Endothelial cell of hepatic sinusoid (primary cell): ENCODE measurements around the gene DBNL.

Experiments
- in situ Hi-C: cut with HindIII; loops from 2 replicates; pipeline ENCODE4 v1.10.0; 2017; ENCODE audit warnings: low sequenced_read_pairs

Gene DBNL

DNA sequence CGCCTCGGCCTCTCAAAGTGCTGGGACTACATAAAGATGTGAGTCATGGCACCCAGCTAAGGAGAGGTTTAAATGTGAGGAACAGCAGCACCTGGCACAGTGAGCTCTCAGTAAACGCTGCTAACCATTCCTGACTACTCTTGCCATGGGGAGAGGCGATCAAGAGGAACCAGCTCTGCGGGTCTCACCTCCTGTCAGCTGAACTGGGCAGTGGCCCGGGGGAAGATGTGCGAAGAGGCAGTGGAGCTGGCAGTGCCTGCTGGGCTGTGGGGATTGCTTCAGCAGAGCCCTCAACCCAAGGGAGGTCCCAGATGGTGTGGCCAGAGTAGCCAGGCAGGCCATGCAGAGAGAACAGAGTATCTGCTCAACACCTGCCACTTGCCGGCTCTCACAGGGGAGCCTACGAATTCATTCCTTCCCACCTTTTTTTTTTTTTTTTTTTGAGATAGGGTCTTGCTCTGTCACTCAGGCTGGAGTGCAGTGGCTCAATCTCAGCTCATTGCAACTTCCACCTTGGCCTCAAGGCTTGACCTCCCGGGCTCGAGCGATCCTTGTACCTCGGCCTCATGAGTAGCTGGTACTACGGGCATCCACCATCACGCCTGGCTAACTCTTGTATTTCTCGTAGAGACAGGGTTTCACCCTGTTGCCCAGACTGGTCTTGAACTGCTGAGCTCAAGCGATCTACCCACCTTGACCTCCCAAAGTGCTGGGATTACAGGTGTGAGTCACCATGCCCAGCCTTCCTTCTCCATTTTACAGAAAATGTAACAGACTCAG lies 31.0 kb downstream of the DBNL start:
- in situ Hi-C loops: no loop called here

DNA sequence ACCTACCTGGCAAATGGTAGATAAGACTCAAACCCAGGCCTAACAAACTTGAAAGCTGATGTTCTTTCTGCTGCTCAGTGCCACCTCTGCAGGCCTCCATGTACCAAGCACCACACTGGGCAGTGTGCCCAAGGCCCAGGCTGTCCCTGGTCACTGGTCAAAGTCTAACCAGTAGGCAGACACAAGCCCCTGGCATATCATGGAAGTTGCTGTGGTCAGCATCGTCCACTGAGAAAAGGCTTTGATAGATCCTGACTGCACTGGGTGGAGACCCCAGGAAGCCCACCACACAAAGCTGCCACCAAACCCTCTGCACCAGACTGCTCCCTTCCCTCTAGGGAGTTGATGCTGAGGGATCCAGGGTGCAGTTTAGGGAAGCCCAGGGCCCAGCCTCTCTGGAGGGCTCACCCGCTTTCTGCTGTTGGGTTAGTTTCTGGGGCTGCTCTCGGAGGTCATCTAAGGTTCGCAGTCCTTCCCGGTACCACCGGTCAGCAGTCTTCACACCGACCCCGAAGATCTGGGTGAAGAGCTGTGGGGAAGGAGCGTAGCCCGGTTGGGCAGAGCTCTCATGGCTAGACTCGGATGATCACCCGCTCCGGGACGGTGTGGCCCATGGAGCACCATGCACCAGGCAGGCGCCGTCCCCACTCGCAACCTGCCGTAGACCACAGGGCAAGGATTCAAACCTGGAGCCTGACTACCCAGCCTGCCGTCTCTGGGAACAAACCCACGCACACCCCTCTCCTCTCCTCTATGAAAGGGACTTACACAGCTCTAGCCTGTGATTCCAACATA lies 31.8 kb downstream of the DBNL start:
- in situ Hi-C loops: no loop called here

DNA sequence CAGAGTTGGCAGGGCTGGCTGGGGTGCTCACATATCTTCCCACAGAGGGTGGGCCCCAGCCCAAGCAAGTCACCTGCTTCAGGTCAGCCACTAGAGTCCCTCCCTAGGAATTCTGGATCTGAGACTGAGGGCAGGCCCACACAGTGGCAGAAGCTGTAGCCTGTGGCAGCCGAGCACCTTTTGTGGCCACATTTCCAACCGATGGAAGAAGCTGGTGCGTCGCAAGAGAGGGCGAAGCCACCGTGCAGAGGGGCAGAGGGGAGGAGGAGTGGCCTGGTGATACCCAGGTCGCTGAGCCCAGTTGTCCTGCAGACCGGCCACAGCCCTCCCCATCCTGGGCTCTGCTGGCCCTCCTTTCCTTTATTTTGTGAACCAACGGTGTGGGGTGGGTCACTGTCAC lies 32.6 kb downstream of the DBNL start:
- in situ Hi-C loops: no loop called here

DNA sequence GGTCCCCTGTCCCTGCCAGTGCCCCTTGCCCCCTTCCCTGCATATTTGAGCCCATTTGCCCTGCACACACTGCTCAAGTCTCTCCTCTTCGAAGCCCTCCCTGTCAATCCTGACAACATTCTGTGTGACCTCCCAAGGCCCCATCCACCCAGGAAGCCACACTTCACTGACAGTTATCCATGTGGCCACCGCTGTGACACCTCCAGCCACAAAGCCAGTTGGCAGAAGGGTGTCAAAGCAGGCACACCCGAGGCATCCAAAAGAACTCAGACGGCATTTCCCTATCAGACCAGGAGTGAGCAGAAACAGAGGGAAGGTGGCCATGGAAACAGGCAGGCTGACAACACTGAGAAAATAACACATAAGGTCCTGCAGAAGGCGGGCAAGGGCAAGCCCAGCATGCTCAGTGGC lies 33.2 kb downstream of the DBNL start:
- in situ Hi-C loops: no loop called here

DNA sequence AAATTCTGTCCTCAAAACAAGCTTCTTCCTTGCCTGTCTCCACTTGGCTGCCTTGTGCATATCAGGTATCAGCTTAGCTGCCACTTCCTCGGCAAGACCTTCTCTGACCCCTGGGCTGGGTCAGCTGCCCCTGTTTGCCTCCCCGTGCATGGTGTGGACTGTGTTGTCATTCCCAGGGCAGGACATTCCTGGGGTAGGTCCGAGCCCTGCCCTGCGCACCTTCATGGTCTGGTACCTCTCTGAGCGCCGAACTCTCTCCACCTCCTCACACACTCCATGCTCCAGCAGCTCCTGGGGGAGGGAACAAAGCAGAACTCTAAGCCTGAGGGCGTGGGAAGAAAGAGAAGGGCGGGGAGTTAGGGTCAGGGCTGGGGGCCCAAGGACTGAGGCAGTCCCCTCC lies 34.0 kb downstream of the DBNL start:
- in situ Hi-C loops: no loop called here

DNA sequence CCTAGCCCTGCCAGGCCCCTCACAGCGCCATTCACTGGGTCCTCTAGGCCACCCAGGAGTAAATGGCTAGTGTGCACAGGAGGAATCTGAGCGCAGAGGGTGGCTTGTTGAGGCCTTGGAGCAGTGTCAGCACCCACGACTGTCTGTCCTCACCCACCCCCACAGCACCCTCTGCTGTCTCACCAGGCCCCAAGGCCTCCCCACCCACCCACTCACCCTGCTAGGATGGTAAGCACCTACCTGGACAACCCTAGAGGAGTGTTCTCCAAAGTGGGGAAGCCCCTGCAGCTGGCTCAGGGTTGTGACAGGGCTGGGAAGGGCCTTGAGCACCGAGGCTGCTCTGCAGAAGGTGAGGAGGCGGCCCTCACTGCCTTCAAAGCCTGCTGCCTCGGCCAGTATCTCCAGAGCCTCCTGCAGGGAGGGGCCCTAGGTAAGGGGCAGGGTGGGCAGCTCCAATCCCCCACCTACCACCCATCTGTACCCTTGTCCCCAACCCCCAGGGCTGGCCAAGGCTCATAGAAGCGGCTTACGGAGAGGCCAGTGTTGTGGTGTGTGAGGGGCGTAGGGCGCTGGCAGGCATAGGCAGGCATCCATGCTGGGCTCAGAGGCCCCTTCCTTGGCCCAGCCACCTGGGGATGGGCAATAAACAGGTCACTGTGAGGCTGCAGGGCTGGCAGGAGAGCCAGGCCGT lies 35.0 kb downstream of the DBNL start:
- in situ Hi-C loops: no loop called here

DNA sequence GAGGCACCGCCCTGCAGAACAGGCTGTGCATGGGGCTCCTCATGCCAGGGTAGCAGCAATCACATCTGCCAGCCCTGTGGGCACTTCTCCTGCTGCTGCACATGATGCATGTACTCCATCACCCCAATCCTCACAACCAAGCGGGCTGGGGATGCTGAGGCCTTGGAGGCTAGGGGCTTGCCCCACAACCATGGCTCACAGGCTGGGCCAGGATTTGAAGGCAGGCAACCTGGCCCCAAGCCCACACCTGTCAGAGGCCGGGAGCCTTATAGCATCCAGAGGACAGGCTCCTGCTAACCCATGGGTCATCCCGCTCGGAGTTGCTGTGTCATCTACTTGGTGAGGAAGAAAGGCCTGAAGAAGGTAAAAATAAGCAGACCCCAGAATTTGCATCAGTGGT lies 35.6 kb downstream of the DBNL start:
- in situ Hi-C loops: no loop called here

DNA sequence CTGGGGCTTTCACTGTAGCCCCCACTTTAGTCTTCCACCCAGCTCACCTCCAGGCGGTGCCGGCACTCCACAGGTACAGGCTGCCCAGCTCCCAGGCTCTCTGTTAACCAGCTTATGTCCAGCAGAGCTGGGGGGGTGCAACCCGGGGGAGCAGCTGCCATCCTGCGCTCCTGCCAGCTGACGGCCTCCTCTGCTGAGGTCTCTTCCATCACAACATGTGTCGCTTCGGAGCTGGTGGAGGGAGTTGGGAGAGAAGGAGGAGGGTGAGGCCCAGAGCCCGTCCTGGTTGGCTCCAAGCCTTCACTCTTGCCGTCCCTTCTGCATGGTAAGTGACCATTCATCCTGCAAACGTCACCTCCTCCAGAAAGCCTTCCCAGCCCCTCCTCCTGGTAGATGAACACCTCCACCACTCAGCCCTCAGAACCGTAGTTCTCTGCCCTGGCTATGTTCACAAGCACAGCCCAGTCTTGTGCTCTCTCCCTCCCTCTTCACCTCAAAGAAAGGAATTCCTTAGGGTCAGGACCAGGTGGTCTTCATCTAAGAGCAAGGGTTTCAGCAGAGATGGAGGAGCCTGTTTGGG lies 36.3 kb downstream of the DBNL start:
- in situ Hi-C loops: no loop called here

DNA sequence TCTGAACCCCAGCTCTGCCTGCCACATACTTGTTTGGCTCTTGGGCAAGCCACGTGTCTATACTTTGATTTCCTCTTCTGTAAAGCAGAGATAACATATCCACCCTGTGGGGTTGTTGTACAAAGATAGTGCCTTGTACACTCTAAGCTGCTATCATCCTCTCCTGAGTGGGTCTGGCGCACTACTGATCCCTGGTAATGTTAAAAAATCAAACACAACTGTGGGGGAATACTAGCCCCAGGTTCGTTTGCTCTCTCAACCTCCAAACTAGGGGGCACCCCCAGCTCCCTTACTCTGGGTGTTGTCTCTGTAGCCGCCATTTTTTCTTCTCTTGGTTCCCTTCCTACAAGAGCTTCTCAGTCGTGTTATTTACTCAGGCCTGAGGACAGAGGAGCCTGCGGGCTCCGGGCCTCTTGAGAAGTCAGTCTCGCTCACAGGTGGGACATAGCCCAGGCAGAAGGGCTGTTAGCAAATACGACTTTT lies 36.8 kb downstream of the DBNL start:
- in situ Hi-C loops: no loop called here

DNA sequence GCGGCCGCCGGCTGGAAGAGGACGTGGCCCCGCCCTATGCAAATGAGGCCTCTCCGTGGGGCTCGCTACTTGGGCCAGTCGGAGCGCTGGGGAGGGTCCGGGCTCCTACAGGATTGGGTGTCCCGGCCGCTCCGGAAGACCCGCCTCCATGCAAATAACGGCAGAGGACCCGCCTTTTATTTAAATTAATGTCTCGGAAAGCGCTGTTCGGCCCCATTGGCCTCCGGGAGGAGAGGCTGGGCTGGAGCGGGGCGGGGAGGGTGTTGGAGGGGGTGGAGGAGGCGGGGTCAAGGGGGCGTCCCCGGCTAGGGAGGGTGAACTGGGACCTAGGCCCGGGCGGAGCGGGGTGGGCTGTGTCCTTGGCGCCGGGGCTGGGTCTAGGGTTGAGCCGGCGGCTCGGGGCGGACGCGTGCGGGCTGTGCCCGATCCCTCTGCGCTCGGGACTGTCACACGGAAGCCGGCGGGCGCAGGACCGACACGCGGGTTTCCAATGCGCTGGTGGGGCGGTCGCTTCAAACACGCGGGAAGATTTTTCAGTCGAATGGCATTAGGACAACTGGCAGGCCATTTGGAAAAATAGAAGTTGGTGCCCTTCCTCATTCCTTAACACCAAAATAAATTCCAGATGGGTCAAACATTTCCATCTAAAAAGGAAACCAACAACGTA lies 38.2 kb downstream of the DBNL start:
- in situ Hi-C loops: no loop called here

DNA sequence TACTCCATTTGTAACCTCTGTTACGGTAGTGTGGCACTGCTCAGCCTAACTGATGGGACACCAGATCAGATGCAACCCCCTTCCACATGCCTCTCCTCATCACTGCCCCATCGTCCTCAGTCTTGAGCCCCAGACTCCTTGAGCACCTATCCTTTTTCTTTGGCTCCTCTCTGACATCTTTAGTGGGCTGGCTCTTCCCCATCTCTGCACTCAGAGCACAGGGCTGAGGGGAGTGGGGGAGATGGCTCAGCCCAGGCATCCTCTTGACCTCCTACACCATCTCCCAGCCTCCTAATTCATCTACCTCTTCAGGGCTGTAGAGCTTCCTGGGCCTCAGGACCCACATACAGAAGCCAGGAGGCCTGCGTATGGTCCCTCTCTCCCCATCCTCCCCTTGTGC lies 39.3 kb downstream of the DBNL start:
- in situ Hi-C loops: no loop called here

DNA sequence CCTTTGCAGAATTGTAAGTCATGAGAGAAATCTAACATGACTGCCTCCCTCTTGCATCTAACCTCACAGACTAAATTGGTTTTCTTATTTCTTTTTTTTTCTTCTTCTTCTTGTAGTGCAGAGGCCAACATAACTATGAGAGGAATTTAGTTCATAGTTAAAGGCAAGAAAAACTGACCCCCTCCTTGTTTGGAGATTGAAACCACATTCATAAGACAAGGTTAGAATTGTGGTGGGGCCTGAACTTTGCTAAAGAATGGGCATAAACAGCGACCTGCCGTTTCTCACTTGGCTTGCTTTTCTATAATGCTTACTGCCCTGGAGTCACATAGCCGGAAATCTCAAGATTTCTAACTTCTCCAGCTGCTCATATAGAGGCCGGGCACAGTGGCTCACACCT lies 40.2 kb downstream of the DBNL start:
- in situ Hi-C loops: no loop called here

DNA sequence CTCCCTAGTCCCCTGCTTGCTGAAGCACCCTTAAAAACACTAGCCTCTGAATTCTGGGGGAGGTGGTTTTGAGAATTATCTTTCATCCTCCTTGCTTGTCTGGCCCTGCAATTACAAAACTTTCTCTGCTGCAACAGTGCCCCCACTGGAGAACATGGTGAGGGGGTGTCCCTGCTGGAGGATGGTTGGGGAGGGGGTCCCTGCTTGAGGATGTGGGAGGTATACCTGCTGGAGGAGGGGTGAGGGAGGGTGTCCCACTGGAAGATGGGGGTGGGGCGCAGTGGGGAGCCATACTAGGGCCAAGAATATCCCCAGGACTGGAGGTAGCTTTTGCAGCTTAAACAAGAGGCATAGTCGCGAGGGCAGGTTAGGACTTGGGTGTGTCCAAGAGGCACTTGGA lies 41.0 kb downstream of the DBNL start:
- in situ Hi-C loops: no loop called here

DNA sequence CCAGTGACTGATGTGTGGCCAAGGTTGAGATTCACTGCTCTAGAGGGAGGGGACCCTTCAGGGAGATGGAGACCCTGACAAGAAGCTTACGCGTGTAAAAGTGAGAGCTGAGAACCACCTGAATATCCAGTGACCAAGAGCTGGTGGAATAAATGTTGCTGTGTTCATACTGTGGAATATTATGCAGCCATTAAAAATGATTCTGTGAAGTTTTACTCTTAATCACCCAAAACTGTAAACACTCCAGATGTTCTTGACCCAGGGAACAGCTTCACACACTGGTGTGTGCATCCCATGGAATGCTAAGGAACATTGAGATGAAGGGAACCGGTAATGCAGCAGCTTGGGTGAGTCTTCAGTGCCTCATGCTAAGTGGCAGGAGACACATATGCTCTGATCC lies 42.1 kb downstream of the DBNL start:
- in situ Hi-C loops: no loop called here

DNA sequence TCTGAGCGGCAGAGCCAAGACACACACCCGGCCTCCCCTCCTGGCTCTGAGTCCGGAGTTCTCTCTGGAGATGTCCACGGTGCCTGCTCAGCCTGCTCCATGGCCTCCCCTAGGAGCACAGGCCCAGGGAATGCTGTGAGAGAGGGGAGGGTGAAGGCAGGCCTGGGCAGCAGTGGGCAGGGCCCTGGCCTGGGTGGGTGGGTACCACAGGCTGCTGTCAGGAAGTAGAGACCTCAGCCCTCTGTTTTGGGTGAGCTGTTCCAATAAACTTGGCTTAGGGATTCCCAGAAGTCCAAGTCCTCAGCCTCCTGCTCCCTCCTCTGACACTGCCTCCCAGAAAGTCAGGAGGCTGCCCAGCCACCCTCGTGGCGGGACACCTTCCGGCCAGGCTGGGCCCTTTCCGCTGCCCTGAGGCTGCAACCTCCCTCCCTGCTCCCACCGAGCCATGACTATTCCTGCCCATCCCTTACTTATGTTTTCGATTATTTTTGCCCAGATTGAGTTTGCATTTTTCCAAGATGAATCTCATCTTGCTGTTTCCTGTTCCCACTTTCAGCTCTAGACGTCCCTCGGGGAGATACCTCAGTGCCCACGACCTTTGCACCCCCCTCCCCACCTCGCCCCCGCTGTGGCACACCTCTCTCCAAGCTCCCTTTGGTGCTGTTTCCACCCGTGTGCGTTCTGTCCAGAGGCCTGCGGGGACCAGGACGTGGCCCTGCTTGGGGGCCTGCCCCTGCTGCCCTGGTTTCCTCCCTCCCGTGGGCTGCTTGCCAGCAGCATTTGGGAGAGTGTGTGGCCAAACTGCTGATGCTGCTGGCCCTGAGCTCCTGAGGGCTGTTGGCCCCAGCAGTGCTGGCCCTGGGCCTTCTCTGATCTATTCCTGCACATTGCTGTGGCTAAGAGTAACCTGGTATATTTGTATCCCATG lies 43.7 kb downstream of the DBNL start:
- in situ Hi-C loops: no loop called here

DNA sequence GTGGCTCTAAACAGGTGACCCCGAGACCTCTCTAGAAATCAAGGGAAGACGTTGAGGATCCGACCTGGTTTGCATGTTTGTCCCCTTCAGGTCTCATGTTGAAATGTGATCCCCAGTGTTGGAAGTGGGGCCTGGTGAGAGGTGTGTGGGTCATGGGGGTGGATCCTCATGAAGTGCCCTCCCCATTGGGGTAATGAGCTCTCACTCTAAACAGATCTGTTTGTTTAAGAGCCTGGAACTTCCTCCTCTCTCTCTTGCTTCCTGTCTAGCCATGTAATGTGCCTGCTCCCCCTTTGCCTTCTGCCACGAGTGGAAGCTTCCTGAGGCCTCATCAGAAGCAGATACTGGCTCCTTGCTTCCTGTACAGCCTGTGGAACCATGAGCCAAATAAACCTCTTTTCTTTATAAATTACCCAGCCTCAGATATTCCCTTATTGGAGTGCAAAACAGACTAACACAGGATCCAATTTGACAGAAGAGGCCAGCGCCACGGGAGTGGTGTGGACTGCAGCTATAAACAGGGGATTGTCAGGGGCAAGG lies 48.7 kb downstream of the DBNL start:
- in situ Hi-C loops: no loop called here

DNA sequence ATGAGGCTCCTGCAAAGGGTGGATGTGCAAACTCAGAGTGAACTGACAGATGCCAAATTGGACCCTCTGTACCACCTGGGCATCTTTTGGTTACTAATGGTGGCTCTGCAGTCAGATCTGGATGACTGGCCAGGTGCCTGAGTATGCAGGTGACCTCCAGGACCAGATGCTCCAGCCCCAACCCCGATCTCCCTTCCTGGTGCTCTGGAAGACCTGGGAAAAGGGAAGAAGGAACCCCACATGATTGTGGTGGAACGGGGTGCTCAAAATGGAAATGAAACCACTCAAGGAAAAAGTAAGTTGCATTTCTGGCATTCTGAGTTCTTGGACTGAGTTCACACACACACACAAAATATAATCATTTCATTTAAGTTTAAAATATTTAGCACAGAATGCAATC lies 49.9 kb downstream of the DBNL start:
- in situ Hi-C loops: no loop called here

DNA sequence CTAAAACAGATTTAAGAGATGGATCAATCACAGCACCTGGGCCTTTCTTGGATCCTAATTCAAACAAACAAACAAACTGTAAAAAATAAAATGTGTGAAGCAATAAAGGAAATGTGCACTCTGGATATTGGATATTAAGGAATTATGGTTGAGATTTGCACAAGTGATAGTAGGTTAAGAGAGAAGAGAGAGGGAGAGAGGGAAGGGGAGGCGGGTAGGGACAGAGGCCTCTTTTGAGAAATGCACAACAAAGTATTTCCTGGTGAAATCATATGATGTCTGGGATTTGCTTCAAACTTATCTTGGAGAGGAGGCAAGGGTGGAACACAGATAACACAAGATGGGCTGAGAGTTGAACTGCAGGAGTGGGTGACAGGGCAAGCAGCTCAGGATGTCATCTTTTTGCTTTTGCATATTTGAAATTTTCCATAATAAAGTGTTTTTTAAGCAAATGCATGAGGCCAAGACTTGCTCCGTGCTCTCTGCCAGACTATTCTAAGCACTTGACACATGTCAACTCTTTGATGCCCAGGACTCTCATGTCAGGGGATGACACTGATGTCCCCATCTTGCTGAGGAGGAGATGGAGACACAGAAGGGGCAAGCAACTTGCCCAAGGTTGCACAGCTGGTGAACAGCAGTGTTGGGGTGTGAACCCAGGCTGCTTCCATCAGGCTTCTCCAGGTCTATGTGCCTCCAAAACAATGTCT lies 50.5 kb downstream of the DBNL start:
- in situ Hi-C loops: loop anchor here (5.0 kb wide), 2 partner anchors 62 to 97 kb away; no protein-coding TSS in a partner anchor

DNA sequence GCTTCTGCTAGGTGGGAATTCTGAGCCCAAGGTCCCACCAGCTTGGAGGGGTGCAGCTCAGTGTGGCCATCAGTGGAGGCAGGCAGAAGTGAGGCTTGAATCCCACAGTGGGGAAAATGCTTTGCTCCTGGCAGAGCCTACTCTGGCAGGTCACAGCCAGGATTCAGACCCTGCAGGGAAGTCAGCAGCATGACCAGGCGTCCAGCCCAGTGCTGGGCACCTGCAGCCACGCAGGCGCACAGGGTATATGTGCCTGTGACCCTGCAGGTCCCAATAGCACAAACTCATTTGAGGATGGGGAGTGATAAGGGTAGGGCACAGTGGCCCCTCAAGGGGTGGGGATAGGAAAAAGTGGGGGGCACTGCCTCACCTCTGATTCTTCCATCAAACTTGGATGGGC lies 51.3 kb downstream of the DBNL start:
- in situ Hi-C loops: loop anchor here (5.0 kb wide), 2 partner anchors 62 to 97 kb away; no protein-coding TSS in a partner anchor
